ENCODE measurements around the gene GPR137B. TPM values are rescaled to one million over a fixed set of nuclear protein-coding genes. Genes with fewer than 3 reads are reported as not detected.

GPR137B gene
- total RNA-seq, 4 donors from 2014 or later, result 0.29 to 15.1 (median 11.2) TPM

DNA sequence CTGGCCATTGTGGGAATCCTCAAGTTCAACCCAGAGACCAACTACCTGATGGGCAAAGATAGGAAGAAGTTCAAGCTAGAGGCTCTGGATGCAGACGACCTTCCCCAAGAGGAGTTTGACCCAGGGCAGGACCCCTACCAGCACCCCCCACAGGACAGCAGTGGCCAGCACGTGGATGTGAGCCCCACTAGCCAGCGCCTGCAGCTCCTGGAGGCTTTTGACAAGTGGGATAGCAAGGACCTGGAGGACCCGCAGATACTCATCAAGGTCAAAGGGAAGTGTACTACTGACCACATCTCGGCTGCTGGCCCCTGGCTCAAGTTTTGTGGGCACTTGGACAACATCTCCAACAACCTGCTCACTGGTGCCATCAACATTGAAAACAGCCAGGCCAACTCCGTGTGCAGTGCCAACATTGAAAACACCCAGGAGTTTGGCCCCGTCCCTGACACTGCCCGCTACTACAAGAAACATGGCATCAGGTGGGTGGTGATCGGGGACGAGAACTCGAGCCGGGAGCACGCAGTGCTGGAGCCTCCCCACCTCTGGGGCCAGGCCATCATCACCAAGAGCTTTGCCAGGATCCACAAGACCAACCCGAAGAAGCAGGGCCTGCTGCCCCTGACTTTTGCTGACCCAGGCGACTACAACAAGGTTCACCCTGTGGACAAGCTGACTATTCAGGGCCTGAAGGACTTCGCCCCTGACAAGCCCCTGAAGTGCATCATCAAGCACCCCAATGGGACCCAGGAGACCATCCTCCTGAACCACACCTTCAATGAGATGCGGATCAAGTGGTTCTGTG is 30.6 kb upstream of the GPR137B start:
- H3K27ac ChIP-seq, result no peak overlapping the region
- TF ChIP-seq, protein P1, sequence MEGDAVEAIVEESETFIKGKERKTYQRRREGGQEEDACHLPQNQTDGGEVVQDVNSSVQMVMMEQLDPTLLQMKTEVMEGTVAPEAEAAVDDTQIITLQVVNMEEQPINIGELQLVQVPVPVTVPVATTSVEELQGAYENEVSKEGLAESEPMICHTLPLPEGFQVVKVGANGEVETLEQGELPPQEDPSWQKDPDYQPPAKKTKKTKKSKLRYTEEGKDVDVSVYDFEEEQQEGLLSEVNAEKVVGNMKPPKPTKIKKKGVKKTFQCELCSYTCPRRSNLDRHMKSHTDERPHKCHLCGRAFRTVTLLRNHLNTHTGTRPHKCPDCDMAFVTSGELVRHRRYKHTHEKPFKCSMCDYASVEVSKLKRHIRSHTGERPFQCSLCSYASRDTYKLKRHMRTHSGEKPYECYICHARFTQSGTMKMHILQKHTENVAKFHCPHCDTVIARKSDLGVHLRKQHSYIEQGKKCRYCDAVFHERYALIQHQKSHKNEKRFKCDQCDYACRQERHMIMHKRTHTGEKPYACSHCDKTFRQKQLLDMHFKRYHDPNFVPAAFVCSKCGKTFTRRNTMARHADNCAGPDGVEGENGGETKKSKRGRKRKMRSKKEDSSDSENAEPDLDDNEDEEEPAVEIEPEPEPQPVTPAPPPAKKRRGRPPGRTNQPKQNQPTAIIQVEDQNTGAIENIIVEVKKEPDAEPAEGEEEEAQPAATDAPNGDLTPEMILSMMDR (IDR thresholded peaks at IDR 0.05), result no peak
- no peak for TF ChIP-seq POLR2A (IDR thresholded peaks at IDR 0.05)
- no peaks in the 10 kb centered on the region for H3K4me1 ChIP-seq
- no peaks in the 10 kb centered on the region for H3K9me3 ChIP-seq
- no peaks in the 10 kb centered on the region for H3K27me3 ChIP-seq
- no peak for DNase-seq
- intact Hi-C loops (cut with DNase I; ENCODE audit: low total_unique reads), result loop anchor here (10.0 kb wide), 1 partner anchor 383 kb away; no protein-coding TSS in a partner anchor
- H3K36me3 ChIP-seq, result no peaks in the 10 kb centered on the region
- no peak overlapping the region for H3K4me3 ChIP-seq

DNA sequence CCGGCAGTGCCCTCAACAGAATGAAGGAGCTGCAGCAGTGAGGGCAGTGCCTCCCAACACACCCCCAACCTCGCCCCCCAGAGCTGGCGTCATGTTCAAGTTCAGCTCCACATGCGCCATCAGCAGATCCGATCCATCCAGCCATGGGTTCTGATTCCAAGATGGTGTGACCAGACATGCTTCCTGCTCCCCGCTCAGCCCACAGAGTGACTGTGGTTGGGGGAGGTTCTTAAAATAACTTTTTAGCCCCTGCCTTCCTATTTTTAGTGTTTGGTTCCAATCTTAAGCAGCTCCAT is 30.1 kb upstream of the GPR137B start:
- Histone ChIP-seq H3K36me3 (no peaks in the 10 kb centered on the region), H3K4me3 (no peak overlapping the region), H3K27me3 (no peaks in the 10 kb centered on the region), H3K4me1 (no peaks in the 10 kb centered on the region), H3K9me3 (no peaks in the 10 kb centered on the region), H3K27ac (no peak overlapping the region)
- TF ChIP-seq, protein P1 (IDR thresholded peaks at IDR 0.05), result no peak
- TF ChIP-seq POLR2A (IDR thresholded peaks at IDR 0.05), result no peak
- intact Hi-C loops (cut with DNase I; ENCODE audit: low total_unique reads), result loop anchor here (10.0 kb wide), 1 partner anchor 383 kb away; no protein-coding TSS in a partner anchor
- no peak for DNase-seq

DNA sequence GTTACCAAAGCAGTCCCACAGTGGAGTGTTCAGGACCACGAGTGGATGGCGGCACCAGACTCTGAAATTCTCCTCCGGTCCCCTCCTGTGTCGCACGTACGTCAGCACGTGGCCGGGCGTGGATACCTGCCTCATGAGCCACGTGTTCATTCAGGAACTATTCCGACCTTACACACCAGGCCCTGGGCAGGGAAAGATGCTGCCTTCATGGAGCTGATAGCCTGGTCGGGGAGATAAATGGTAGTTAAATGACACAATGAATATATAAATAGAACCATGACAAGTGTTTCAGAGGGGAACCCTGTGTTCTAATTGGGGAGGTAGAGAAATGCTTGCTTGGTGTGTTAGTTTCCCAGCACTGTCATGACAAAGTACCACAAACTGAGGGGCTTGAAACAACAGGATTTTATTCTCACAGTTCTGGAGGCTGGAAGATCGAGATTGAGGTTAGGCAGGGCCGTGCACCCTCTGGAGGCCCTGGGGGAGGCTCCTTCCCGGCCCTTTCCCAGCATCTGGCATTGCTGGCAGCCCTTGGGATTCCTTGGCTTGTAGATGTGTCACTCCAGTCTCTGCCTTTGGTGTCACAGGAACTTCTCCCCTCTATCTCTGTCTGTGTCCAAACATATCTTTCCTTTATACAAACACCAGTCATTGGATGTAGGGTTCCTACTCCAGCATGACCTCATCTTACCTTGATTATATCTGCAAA is 28.9 kb upstream of the GPR137B start:
- no peak overlapping the region for H3K4me3 ChIP-seq
- intact Hi-C loops (cut with DNase I; ENCODE audit: low total_unique reads), result loop anchor here (10.0 kb wide), 1 partner anchor 381 kb away; no protein-coding TSS in a partner anchor

DNA sequence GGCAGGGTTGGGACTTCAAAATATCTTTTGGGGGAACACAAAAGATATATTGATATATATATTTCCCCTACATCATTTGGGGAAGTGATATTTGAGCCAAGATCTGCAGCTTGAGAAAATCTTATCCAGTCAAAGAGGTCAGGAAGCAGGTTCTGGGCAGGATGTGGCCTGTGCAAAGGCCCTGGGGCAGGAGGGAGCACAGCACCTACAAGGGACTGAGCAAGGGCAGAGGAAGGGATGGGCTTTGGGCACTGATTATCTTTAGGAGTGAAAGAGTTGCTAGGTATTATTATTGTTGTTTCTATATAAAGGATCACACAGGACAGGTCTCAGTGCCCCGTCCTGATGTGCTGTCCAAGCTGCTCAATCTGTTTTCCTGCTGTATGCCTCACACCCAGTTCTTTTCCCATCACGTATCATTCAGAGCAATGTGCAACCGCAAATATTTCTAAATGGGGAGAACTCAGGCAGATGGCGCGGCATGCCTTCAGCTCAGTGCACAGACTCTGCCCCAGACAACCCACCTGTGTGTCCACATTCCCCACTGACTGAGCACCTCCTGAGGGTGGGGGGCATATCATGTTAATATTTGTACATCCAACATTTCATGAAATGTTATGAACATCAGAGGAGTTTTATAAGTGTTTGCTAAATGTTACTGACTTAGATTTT is 28.1 kb upstream of the GPR137B start:
- intact Hi-C loops (cut with DNase I; ENCODE audit: low total_unique reads), result loop anchor here (10.0 kb wide), 1 partner anchor 381 kb away; no protein-coding TSS in a partner anchor
- DNase-seq, result no peak

More for the DNA sequence above, 28.9 kb upstream of the GPR137B start:
- no peaks in the 10 kb centered on the region for H3K36me3 ChIP-seq
- H3K27me3 ChIP-seq, result no peaks in the 10 kb centered on the region
- no peak for DNase-seq
- H3K9me3 ChIP-seq, result no peaks in the 10 kb centered on the region
- TF ChIP-seq, protein P1 (IDR thresholded peaks at IDR 0.05), result no peak
- TF ChIP-seq POLR2A (IDR thresholded peaks at IDR 0.05), result no peak
- no peak overlapping the region for H3K27ac ChIP-seq
- H3K4me1 ChIP-seq, result no peaks in the 10 kb centered on the region

More for the DNA sequence above, 28.1 kb upstream of the GPR137B start:
- no peaks in the 10 kb centered on the region for H3K4me1 ChIP-seq
- H3K4me3 ChIP-seq, result no peak overlapping the region
- H3K27me3 ChIP-seq, result no peaks in the 10 kb centered on the region
- no peak for TF ChIP-seq POLR2A (IDR thresholded peaks at IDR 0.05)
- TF ChIP-seq, protein P1 (IDR thresholded peaks at IDR 0.05), result no peak
- no peak overlapping the region for H3K27ac ChIP-seq
- H3K36me3 ChIP-seq, result no peaks in the 10 kb centered on the region
- no peaks in the 10 kb centered on the region for H3K9me3 ChIP-seq
